Ovary (tissue), 9 donors: ENCODE results near the gene LTBP2. TPM values are rescaled to one million over a fixed set of nuclear protein-coding genes. Genes with fewer than 3 reads are reported as not detected.

Experiments used
- DNase-seq, 5 donors: peaks; one replicate each; pipeline ENCODE4 v3.0.0-alpha.2; 2019 to 2020
- H3K27ac ChIP-seq, 2 donors: fragments of 200-600 bp; one replicate each; pipeline versions ENCODE4 v1.5.1 to v1.8.0; 2019 to 2022
- H3K27me3 ChIP-seq: fragments of 200-600 bp; one replicate; pipeline ENCODE4 v1.8.0; 2022
- H3K36me3 ChIP-seq: fragments of 200-600 bp; sonication (generic); one replicate; pipeline ENCODE4 v1.5.1; 2019
- H3K4me1 ChIP-seq: one replicate; pipeline ENCODE4 v1.8.1; 2013; ENCODE audit warnings: mild to moderate bottlenecking, moderate library complexity; ENCODE audit not compliant: insufficient read depth
- H3K4me3 ChIP-seq: fragments of 200-600 bp; sonication (generic); one replicate; pipeline ENCODE4 v1.5.1; 2017
- H3K9me3 ChIP-seq, 2 donors: fragments of 200-600 bp in 1 of 2; sonication (generic) in 1 of 2; one replicate each; pipeline versions ENCODE4 v1.5.1 to v1.8.1; 2013 to 2019; ENCODE audit warnings: mild to moderate bottlenecking in 1 of 2, moderate library complexity in 1 of 2
- CTCF ChIP-seq, 3 donors: fragments of 450-650 bp in 2 of 3; fragments of 200-600 bp in 1 of 3; IDR thresholded peaks; one replicate each; pipeline versions ENCODE4 v1.5.1 to v1.8.0; 2016 to 2022; ENCODE audit warnings: antibody characterized with exemption in 3 of 3, mild to moderate bottlenecking in 1 of 3
- EP300 ChIP-seq: sonication (generic); formaldehyde crosslinking; IDR thresholded peaks from one replicate; pipeline ENCODE4 v1.6.1; 2017; ENCODE audit warnings: antibody characterized with exemption
- POLR2A ChIP-seq: fragments of 450-650 bp; IDR thresholded peaks from one replicate; pipeline ENCODE4 v1.6.1; 2017; ENCODE audit warnings: antibody characterized with exemption, mild to moderate bottlenecking, moderate library complexity
- WGBS, 3 donors: extraction: QIAGEN DNeasy Blood & Tissue Kit in 1 of 3; methylation state at CpG; one replicate each; pipeline versions ENCODE4 v1.1.5 to v1.1.7; 2013 to 2017; 5-methylcytosine and 5-hydroxymethylcytosine counted together
- intact Hi-C, 4 donors: fragments of 100-400 bp; cut with DNase I; formaldehyde crosslinking; loops; one replicate each; pipeline versions ENCODE4 v1.11.0 to v1.15.1; 2022 to 2023
- polyA plus RNA-seq, 2 donors: library from polyadenylated mRNA; stranded (reverse); fragments of 200-250 nt in 1 of 2; fragments of 350-450 nt in 1 of 2; fragmentation: Illumina TruSeq in 1 of 2; extraction: RNeasy Lipid Tissue Mini Kit (QIAGEN cat#74804) in 1 of 2; gene quantifications; one replicate each; pipeline ENCODE4 v1.2.3, GENCODE V29; 2013 to 2014
- total RNA-seq, 7 donors: library from RNA; depleted of rRNA in 2 of 7; stranded (reverse); fragments of >200 nt in 2 of 7; fragmentation: NEBNext Ultra II Directional in 3 of 7; extraction: Animal tissue kit (Norgen Biotek cat#: 25700) in 3 of 7; gene quantifications; one replicate each; pipeline versions ENCODE4 v1.1.0 to v1.2.4, GENCODE V29; 2016 to 2023
- donor health status: DM: no; HTN: no; CAD: no; lungs with moderate emphysema.
- donor health status: DM: no; HTN: no; CAD: no.
- donor health status: Bipolar disorder and iron deficiency.
- donor health status: DM: yes; HTN: yes; CAD: no.
- donor health status: DM: no; HTN: no; CAD: no.
- donor health status: DM: yes; HTN: yes; CAD: no.

LTBP2 gene
- total and polyA plus RNA-seq, 9 donors: 31.4 to 85.0 (median 60.0) TPM

- 0 to 1% (median 0%) methylated on average over 60 to 73 of the region's 73 CpGs for WGBS, 3 donors
- H3K36me3 ChIP-seq: no peaks in the 10 kb centered on the region
- H3K9me3 ChIP-seq: no peaks in the 10 kb centered on the region
- DNase-seq: peak; percentile 99
- TF ChIP-seq POLR2A: peak; percentile 85
- no peak for TF ChIP-seq EP300
- TF ChIP-seq CTCF (IDR thresholded peaks at IDR 0.05): no peak
- peaks cover 5% of the 10 kb centered on the region for H3K4me1 ChIP-seq
- peak within 1 kb of the TSS; percentile 87 for H3K4me3 ChIP-seq
- intact Hi-C loops: loop anchor here in 1 of 4 donors (5.0 kb wide), 1 partner anchor 119 kb away; the partner anchor contains the start of gene LTBP2
- H3K27ac ChIP-seq: peak within 1 kb of the TSS; percentile 80 to 82
- H3K27me3 ChIP-seq: no peaks in the 10 kb centered on the region
These were observed 118.4 kb downstream of the LTBP2 start, which contains the start of gene ISCA2 for GRCh38 chr14:74493343-74494261. TSS of gene ISCA2 (plus strand) at chr14:74493765. CDS start at chr14:74493775, 10 bp downstream.

- Histone ChIP-seq H3K36me3 (no peaks in the 10 kb centered on the region), H3K4me1 (peaks cover 5% of the 10 kb centered on the region), H3K27me3 (no peaks in the 10 kb centered on the region), H3K4me3 (peak within 1 kb of the TSS; percentile 87), H3K9me3 (no peaks in the 10 kb centered on the region), H3K27ac (peak within 1 kb of the TSS; percentile 80 to 82)
- TF ChIP-seq POLR2A (peak; percentile 62), EP300 (no peak)
- intact Hi-C loops: loop anchor here in 1 of 4 donors (5.0 kb wide), 1 partner anchor 119 kb away; the partner anchor contains the start of gene LTBP2
- 0% methylated on average over 29 to 35 of the region's 35 CpGs for WGBS, 3 donors
- no peak for DNase-seq
These were observed 119.2 kb downstream of the LTBP2 start, which contains the start of gene NPC2 for GRCh38 chr14:74492776-74493342. TSS of gene NPC2 (minus strand) at chr14:74493305. CDS start at chr14:74493274, 31 bp downstream.

DNA sequence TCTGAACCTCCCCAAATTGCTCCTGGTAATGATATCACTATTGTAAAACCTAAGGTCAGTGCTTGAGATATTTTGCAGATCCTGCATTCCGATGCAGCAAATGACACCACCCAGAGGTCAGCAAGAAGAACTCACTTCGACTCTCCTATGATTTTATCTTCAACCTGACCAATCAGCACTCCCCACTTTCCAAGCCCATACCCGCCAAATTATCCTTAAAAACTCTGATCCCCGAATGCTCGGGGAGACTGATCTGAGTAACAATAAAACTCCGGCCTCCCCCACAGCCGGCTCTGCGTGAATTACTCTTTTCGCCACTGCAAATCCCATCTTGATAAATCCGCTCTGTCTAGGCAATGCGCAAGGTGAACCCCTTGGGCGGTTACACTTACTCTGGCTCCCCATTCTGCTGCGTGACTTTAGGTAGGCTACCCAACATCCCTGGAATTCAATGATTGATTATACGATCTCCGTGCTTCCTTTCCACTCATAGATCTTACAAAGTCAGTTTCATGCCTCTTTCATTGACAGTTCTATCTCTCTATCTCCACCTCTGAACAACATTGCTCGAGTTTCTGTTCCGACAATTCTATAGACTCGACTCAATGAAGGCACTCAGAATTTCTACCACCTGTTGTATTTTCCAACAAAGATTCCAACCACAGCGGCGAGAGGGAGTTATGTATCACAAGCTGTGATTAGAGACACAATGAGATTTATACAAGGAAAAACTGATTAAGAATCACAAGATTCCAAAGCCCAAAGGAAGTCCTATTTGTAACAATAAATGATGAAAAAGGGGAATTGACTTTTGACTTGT lies 119.9 kb downstream of the LTBP2 start:
- Histone ChIP-seq H3K9me3 (no peaks in the 10 kb centered on the region), H3K36me3 (no peaks in the 10 kb centered on the region), H3K27ac (peak overlapping the region in 1 of 2 donors; percentile 81), H3K27me3 (no peaks in the 10 kb centered on the region), H3K4me3 (peak overlapping the region; percentile 87), H3K4me1 (peaks cover 5% of the 10 kb centered on the region)
- no peak for DNase-seq
- no peak for TF ChIP-seq CTCF (IDR thresholded peaks at IDR 0.05)
- TF ChIP-seq EP300: no peak
- TF ChIP-seq POLR2A: no peak
- 2 to 7% (median 3%) methylated on average over 20 of the region's 20 CpGs for WGBS, 3 donors
- intact Hi-C loops: loop anchor here in 1 of 4 donors (5.0 kb wide), 1 partner anchor 120 kb away; the partner anchor contains the start of gene LTBP2

GRCh38 chr14:74490486-74490885 lies 121.6 kb downstream of the LTBP2 start:
- H3K4me1 ChIP-seq: peaks cover 5% of the 10 kb centered on the region
- no peak for DNase-seq
- intact Hi-C loops: loop anchor here in 1 of 4 donors (5.0 kb wide), 1 partner anchor 122 kb away; the partner anchor contains the start of gene LTBP2
- H3K9me3 ChIP-seq: no peaks in the 10 kb centered on the region
- H3K27ac ChIP-seq: no peak overlapping the region
- 88 to 97% (median 92%) methylated on average over 1 of the region's 1 CpG for WGBS, 3 donors
- no peaks in the 10 kb centered on the region for H3K36me3 ChIP-seq
- H3K4me3 ChIP-seq: no peak overlapping the region
- TF ChIP-seq POLR2A: no peak
- no peak for TF ChIP-seq CTCF (IDR thresholded peaks at IDR 0.05)
- TF ChIP-seq EP300: no peak
- H3K27me3 ChIP-seq: no peaks in the 10 kb centered on the region
